ENCODE results near the gene ORAI1.

The ORAI1 gene

DNA sequence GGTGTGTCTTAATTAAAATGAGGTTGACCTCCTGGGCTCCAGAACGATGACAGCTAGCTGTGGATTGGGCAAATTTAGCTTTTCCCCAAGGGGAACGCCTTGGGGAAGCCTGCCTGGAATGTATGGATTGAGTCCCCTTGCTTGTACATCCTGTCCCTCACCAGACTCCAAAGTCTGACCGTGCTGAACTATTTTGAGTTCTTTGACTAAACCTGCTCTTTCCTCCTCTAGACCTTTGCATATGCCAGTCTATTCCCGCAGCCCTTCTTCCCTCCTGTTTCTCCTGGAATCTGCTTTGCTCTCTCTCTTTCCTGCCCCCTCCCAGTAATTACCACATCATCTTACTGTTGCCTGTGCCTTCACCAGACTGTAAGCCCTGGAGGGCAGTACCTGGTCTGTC, 34.0 kb upstream of the ORAI1 start:
- no peak for DNase-seq (ENCODE audit: low read depth)
- H3K4me3 ChIP-seq (ENCODE audit: control insufficient read depth, low read depth, low read length) = no peak overlapping the region
- TF ChIP-seq, protein P1, sequence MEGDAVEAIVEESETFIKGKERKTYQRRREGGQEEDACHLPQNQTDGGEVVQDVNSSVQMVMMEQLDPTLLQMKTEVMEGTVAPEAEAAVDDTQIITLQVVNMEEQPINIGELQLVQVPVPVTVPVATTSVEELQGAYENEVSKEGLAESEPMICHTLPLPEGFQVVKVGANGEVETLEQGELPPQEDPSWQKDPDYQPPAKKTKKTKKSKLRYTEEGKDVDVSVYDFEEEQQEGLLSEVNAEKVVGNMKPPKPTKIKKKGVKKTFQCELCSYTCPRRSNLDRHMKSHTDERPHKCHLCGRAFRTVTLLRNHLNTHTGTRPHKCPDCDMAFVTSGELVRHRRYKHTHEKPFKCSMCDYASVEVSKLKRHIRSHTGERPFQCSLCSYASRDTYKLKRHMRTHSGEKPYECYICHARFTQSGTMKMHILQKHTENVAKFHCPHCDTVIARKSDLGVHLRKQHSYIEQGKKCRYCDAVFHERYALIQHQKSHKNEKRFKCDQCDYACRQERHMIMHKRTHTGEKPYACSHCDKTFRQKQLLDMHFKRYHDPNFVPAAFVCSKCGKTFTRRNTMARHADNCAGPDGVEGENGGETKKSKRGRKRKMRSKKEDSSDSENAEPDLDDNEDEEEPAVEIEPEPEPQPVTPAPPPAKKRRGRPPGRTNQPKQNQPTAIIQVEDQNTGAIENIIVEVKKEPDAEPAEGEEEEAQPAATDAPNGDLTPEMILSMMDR (IDR thresholded peaks at IDR 0.05; ENCODE audit: control insufficient read depth, insufficient read depth, low read depth, low read length, missing control alignments) = no peak

DNA sequence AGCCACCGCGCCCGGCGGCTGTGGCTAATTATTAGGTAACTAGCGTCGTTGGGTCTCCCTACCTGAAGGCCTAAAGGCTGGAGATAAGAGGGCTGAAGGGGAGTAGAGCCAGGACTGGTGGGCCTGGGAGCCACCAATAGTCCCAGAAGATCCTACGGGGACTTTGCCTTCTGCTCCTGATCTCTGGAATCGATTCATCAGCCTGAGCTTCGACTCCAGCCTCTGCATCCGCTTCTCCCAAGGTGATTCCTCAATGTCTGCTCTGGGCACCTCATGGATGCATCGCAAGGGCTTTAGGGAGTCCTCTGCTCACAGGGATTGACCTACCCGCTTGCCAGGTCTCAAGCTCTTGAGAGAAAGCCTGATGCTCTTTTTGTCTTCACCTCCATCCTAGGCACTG, 30.8 kb upstream of the ORAI1 start:
- TF ChIP-seq, protein P1 (IDR thresholded peaks at IDR 0.05; ENCODE audit: control insufficient read depth, insufficient read depth, low read depth, low read length, missing control alignments) = no peak

DNA sequence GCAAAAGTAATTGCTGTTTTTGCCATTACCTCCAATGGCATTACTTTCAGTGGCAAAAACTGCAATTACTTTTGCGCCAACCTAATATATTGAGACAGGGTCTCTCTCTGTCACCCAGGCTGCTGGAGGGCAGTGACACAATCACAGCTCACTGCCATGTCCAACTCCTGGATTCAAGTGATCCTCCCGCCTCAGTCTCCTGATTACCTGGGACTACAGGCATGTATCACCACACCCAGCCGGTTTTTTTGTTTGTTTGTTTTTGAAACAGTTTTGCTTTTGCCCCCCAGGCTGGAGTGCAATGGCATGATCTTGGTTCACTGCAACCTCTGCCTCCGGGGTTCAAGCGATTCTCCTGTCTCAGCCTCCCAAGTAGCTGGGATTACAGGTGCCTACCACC, 29.8 kb upstream of the ORAI1 start:
- TF ChIP-seq, protein P1 (IDR thresholded peaks at IDR 0.05; ENCODE audit: control insufficient read depth, insufficient read depth, low read depth, low read length, missing control alignments) = no peak
- no peak for DNase-seq (ENCODE audit: low read depth)
- H3K4me3 ChIP-seq (ENCODE audit: control insufficient read depth, low read depth, low read length) = no peak overlapping the region

More for the DNA sequence above, 30.8 kb upstream of the ORAI1 start:
- no peak for DNase-seq (ENCODE audit: low read depth)
- no peak overlapping the region for H3K4me3 ChIP-seq (ENCODE audit: control insufficient read depth, low read depth, low read length)

DNA sequence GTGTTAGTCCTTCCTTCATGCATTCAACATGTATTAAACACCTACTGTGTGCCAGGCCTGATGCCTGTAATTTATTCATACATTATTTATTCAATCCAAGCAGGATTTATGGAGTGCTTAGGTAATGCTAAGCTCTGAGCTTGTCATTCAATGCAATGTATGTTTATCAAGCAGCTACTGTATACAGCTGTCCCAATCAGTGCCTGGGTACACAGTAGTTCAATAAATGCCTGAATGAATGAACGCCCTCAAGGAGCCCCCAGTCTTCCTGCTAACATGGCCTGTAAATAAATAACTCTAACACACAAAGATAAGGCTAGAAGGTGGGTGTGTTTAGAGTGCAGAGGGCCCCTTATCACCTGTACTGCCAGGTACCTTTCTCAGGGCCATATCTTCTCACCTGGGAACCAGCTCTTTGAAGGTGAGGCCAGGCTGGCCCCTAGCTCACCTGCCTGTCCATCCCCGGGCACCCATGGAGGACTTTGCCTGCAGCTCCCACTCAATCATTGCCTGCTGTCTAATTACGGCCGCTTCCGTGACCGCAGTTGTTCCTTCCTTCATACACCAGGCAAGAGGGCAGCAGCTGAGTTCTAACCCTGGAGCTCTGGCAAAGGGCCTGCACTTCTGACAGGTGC, 25.5 kb upstream of the ORAI1 start:
- no peak overlapping the region for H3K4me3 ChIP-seq (ENCODE audit: control insufficient read depth, low read depth, low read length)
- DNase-seq (ENCODE audit: low read depth) = no peak
- TF ChIP-seq, protein P1 (IDR thresholded peaks at IDR 0.05; ENCODE audit: control insufficient read depth, insufficient read depth, low read depth, low read length, missing control alignments) = no peak

DNA sequence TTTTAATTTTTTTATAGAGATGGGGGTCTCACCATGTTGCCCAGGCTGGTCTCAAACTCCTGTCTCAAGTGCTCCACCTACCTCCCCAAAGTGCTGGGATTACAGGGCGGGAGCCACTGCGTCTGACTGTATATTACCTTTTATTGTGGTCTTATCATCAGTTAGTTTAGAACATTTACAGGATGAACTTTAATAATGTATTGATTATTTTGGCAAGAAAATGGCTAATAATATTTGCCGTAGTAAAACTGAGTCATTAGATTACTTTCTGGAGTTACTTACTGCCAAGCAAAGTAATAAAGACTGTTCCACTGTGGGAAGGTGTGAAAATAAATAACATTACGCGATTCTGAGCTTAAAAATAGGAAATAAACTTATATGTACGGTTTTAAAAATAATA, 23.6 kb upstream of the ORAI1 start:
- H3K4me3 ChIP-seq (ENCODE audit: control insufficient read depth, low read depth, low read length) = no peak overlapping the region
- TF ChIP-seq, protein P1 (IDR thresholded peaks at IDR 0.05; ENCODE audit: control insufficient read depth, insufficient read depth, low read depth, low read length, missing control alignments) = no peak
- DNase-seq (ENCODE audit: low read depth) = no peak

DNA sequence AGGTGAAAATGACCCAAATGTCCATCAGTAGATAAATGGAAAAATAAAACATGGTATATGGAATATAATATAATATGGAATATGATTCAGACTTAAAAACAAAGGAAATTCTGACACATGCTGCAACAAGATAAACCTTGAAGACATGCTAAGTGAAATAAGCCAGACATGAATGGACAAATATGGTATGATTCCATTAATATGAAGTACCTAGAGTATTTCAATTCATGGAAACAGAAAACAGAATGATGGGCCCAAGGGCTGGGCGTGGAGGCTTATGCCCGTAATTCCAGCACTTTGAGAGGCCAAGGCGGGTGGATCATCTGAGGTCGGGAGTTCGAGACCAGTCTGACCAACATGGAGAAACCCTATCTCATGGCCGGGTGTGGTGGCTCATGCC, 22.7 kb upstream of the ORAI1 start:
- no peak for DNase-seq (ENCODE audit: low read depth)
- H3K4me3 ChIP-seq (ENCODE audit: control insufficient read depth, low read depth, low read length) = no peak overlapping the region
- TF ChIP-seq, protein P1 (IDR thresholded peaks at IDR 0.05; ENCODE audit: control insufficient read depth, insufficient read depth, low read depth, low read length, missing control alignments) = no peak

Measured in AG09309 (cell line).